ENCODE results near the gene CCDC8. TPM values are rescaled to one million over a fixed set of nuclear protein-coding genes. Genes with fewer than 3 reads are reported as not detected.
"Not testable (repeated sequence)": the region's sequence is repeated elsewhere in the genome, so short reads cannot be mapped to it uniquely, and the experiment has no call there.

The CCDC8 gene
- total RNA-seq, 1 experiment from 2014 or later, result 18.6 TPM

DNA sequence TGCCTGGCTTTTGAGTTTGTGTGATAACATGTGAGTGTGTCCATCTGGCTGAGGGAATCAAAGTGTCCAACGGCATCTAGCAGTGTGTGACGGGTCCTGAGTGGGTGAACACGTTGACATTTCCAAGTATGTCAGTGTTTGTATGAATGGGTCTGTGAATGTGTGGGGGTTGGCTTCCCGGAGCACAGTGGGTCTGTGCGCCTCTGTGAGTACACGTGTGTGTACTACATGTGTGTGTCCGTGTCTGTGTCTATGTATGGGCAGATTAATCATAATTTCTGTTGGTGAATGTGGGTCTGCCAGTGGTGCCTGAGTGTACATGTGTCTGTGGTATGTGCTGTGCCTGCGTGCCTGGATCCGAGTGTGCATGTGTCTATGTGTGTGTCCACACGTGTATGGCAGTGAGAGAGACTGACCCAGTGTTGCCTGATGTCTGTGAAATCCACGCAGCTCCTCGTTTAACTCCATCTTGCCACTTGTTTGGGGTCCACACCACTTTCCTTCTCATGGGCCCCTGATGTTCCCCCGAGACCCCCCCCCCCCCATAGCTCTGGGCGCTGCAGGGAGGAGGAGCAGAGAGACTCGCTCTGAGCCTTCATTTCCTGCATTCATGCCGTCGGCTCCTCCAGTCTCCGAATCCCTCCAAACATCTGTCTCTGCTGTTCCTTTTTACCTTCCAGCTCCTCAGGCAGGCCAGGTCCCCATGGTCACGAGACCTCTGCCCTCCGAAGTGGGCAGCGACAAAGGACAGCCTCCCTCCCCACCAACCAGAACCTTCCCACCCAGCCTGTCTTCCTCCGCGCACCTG lies 5.3 kb downstream of the CCDC8 start:
- H3K36me3 ChIP-seq, result 0 out of 2 replicates have a peak, but pooled peaks cover 4% of the 10 kb centered on the region
- no peak overlapping the region for H3K4me3 ChIP-seq
- H3K27ac ChIP-seq, result no peak overlapping the region
- peaks cover 21% of the 10 kb centered on the region for H3K4me1 ChIP-seq (replicated peaks)
- H3K27me3 ChIP-seq (replicated peaks), result no peaks in the 10 kb centered on the region
- DNase-seq (ENCODE audit: low read depth in 1 of 2, low spot score in 2 of 2), result no peak
- no peaks in the 10 kb centered on the region for H3K9me3 ChIP-seq (replicated peaks)

DNA sequence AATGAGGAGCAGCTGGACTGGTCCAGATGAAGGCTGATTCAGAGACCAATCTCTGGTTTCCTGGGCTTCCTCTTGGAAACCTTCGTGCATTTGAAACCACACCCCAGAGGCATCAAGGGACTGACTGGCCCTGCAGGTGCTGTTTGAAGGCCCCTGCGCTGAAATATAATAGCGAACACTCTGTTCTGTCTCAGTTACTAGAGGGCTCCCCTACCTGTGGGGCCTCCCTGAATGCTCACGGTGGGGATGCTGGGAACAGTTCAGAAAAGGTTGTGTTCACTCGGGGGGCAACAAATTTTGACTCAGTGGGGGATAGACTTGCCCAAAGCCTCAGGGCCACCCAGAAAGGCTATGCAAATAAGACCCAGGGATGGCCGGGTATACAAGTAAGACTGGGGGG lies 6.4 kb downstream of the CCDC8 start:
- Histone ChIP-seq H3K36me3 (0 out of 2 replicates have a peak, but pooled peaks cover 4% of the 10 kb centered on the region), H3K4me1 (replicated peaks) (peaks cover 11% of the 10 kb centered on the region), H3K27me3 (replicated peaks) (no peaks in the 10 kb centered on the region), H3K4me3 (no peak overlapping the region), H3K9me3 (replicated peaks) (no peaks in the 10 kb centered on the region), H3K27ac (no peak overlapping the region)
- no peak for DNase-seq (ENCODE audit: low read depth in 1 of 2, low spot score in 2 of 2)

DNA sequence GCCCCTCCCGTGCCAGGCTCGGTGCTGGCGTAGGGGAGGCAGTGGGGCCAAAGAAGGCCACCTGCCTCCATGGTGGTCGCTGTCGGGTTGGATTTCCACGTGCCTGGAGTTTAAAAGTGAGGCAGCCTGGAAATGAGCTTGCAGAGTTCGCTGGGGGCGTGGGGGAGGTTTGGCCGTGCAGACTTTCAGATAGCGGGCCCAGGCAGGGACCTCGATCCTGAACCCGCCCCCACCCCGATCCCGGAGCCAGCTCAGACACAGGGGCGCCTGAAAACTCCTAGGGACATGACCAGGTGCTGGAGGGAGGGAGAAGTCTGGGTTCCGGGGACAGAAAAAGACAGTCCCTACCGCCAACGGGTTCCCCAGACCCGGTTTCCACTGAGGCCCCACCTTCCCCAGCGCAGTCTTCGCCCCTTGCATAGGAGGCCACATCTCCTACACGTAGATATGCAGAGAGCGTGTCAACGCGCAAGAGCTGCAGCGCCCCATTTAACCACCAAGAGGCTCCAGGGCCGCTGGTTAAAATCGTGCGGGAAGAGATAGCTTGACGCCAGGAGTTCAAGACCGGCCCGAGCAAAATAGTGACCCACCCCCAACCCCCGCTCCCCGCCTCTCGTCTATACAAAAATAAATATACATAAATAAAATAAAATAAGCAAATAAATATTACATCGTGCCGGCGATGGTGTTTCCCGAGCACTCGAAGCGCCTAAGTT lies 8.5 kb downstream of the CCDC8 start:
- H3K27ac ChIP-seq, result no peak overlapping the region
- no peaks in the 10 kb centered on the region for H3K9me3 ChIP-seq (replicated peaks)
- no peaks in the 10 kb centered on the region for H3K36me3 ChIP-seq
- H3K4me3 ChIP-seq, result no peak overlapping the region
- DNase-seq (ENCODE audit: low read depth in 1 of 2, low spot score in 2 of 2), result no peak
- no peaks in the 10 kb centered on the region for H3K27me3 ChIP-seq (replicated peaks)
- peaks cover 15% of the 10 kb centered on the region for H3K4me1 ChIP-seq (replicated peaks)

DNA sequence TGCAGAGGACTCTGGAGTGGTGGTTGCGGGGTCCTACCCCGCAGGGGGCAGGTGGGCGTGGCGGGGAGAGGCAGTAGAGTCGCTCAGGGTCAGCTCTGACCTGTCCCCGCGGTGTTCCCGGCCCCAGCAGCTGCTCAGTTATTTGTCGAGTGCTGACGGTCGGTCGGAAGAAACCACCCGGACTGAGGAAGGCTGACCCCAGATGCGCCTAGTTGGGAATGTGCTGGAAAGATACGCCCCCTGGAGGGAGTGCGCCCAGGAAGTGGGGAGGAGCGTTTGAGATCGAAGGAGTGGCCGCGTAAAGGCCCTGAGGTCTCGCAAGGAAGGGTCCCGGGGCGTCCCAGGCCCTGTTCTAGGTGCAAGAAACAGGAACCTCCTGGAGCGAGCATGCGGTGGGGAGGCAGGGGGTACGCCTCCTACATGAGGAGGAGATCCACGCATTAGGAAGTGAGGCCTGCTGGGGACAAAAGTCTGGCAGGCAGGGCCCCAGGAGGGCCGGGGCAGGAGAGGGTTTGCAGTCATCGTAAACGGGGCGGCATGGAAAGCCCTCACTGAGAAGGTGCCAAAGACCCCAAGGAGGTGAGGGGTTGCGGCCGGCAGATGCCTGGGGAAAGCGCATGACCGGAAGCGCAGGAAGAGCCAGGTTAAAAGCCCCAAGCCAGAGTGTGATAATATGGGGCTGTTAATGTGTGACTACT lies 9.2 kb downstream of the CCDC8 start:
- H3K36me3 ChIP-seq, result no peaks in the 10 kb centered on the region
- no peaks in the 10 kb centered on the region for H3K27me3 ChIP-seq (replicated peaks)
- H3K27ac ChIP-seq, result no peak overlapping the region
- DNase-seq (ENCODE audit: low read depth in 1 of 2, low spot score in 2 of 2), result no peak
- no peaks in the 10 kb centered on the region for H3K9me3 ChIP-seq (replicated peaks)
- H3K4me3 ChIP-seq, result no peak overlapping the region
- H3K4me1 ChIP-seq (replicated peaks), result peaks cover 15% of the 10 kb centered on the region

DNA sequence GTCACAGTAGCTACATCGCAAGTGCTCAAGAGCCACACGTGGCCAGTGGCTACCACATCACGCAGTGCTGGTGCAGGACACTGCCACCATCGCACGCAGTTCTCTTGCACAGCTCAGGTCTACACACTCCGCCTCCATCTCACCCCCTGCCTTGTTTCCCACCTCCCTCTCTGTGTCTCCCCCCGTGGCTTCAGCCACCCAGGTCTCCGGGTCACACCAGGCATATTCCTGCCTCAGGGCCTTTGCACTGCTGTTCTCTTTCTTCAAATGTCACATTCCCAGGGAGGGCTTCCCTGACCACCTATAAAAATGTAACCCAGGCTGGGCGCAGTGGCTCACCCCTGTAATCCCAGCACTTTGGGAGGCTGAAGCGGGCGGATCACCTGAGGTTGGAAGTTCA lies 10.6 kb downstream of the CCDC8 start:
- no peak for DNase-seq (ENCODE audit: low read depth in 1 of 2, low spot score in 2 of 2)

DNA sequence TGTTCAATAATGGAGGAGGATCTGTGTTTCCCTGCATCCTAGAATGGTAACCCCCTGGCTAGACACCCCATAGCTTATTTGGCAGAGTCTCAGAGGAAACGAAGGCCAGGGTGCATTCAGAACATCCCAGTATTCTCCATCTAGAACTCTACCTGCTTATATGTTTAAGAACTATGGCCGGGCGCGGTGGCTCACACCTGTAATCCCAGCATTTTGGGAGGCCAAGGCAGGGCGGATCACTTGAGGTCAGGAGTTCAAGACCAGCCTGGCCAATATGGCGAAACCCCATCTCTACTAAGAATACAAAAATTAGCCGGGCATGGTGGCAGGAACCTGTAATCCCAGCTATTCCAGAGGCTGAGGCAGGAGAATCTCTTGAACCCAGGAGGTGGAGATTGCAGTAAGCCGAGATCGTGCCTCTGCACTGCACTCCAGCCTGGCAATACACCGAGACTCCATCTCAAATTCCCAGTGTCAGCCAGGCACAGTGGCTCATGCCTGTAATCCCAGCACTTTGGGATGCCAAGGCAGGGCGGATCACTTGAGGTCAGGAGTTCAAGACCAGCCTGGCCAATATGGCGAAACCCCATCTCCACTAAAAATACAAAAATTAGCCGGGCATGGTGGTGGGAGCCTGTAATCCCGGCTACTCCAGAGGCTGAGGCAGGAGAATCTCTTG lies 15.4 kb downstream of the CCDC8 start:
- H3K27me3 ChIP-seq (replicated peaks); H3K4me3 ChIP-seq; H3K27ac ChIP-seq; DNase-seq (ENCODE audit: low read depth in 1 of 2, low spot score in 2 of 2); H3K9me3 ChIP-seq (replicated peaks): not testable (repeated sequence)
- H3K36me3 ChIP-seq, result peaks cover 17% of the 10 kb centered on the region
- H3K4me1 ChIP-seq (replicated peaks), result peaks cover 32% of the 10 kb centered on the region

More for the DNA sequence above, 10.6 kb downstream of the CCDC8 start:
- Histone ChIP-seq H3K4me3 (no peak overlapping the region), H3K9me3 (replicated peaks) (no peaks in the 10 kb centered on the region), H3K27me3 (replicated peaks) (peaks cover 4% of the 10 kb centered on the region; the same call in 1 of the 2 replicates), H3K36me3 (no peaks in the 10 kb centered on the region), H3K27ac (no peak overlapping the region), H3K4me1 (replicated peaks) (peaks cover 15% of the 10 kb centered on the region)

DNA sequence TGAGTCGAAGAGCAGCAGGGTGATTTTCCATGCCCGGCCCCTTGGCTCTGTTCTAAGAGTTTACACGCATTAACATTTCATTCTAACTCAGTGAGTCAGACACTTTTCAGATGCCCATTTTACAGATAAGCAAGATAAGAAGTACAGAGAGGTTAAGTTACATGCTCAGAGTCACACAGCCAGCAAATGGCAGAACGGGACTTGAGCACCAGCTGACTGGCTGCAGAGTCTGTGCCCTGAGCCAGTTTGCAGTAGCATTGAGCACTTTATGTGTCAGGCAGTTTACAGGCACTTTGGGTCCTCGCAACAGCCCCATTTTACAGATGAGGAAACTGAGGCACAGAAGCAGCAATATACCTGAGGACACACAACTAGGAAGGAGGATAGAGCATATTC lies 19.0 kb downstream of the CCDC8 start:
- H3K27me3 ChIP-seq (replicated peaks), result peaks cover 4% of the 10 kb centered on the region; the same call in 1 of the 2 replicates
- H3K9me3 ChIP-seq (replicated peaks), result peaks cover 6% of the 10 kb centered on the region; the same call in 1 of the 2 replicates
- no peak for DNase-seq (ENCODE audit: low read depth in 1 of 2, low spot score in 2 of 2)
- 0 out of 2 replicates have a peak overlapping the region, but pooled peaks have one; percentile 30 for H3K27ac ChIP-seq
- peaks cover 62% of the 10 kb centered on the region for H3K4me1 ChIP-seq (replicated peaks)
- H3K36me3 ChIP-seq, result peaks cover 38% of the 10 kb centered on the region
- no peak overlapping the region for H3K4me3 ChIP-seq

DNA sequence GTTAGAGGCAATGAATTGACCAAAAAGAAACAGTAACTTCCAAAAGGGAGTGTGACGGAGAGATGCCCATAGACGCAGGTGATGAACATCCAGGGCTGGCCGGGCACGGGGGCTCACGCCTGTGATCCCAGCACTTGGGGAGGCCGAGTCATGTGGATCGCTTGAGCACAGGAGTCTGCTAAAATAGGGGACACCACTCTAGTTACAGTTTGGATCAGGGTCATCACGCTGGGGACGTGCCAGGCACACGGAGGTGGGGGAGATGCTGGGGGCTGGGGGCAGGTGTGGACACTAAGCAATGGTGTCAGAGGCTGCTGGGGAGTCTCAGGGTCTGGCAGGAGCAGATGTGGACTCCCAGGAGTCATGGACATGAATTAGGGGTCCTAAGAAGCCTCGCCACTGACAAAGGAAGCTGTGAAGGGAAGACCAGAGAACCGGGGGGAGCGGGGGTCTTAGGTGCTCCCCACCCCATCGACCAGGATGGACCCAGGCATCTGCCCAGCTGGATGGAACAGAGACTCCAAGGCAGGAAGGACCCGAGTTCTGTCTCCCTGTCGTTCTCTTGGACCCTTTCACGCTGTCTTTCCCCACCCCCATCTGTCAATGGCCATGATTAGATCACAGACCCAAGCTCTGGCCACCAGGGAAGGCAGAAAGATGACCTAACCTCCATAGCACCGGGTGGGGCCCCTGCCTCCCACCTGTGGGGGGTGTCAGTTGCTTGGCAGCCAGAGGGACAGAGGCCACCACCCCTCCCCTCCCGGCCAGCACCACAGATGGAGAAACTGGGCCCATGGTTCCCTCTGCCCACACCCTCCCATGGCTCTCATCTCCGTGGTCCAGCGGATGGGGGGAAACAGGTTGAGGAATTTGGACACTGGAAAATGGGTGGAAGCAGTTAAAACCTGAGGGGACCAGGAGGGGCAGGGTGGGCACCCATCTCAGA lies 19.6 kb downstream of the CCDC8 start:
- no peak overlapping the region for H3K4me3 ChIP-seq
- DNase-seq (ENCODE audit: low read depth in 1 of 2, low spot score in 2 of 2), result no peak
- peaks cover 2% of the 10 kb centered on the region; the same call in 1 of the 2 replicates for H3K27me3 ChIP-seq (replicated peaks)
- peaks cover 45% of the 10 kb centered on the region for H3K36me3 ChIP-seq
- peaks cover 6% of the 10 kb centered on the region; the same call in 1 of the 2 replicates for H3K9me3 ChIP-seq (replicated peaks)
- H3K27ac ChIP-seq, result peak overlapping the region; percentile 82
- peaks cover 62% of the 10 kb centered on the region for H3K4me1 ChIP-seq (replicated peaks)

DNA sequence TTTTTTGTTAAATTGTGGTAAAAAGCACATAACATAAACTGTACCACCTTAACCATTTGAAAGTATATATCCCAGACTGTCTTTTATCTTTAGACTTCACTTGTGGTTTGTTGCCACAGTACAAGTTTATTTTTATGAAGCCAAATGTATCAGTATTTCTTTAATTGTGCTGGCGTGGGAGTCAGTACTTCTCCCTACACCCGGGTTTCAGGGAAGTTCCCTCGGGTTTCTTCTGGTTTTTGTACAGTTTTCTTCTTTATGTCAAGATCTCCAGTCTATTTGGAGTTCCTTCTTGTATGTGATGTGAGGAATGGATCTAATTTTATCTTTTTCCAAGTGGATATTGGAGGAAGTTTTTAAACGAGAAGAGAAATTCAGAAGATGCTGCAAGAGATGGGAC lies 20.5 kb downstream of the CCDC8 start:
- Histone ChIP-seq H3K27me3 (replicated peaks) (no peaks in the 10 kb centered on the region), H3K4me1 (replicated peaks) (peaks cover 62% of the 10 kb centered on the region), H3K9me3 (replicated peaks) (peaks cover 6% of the 10 kb centered on the region; the same call in 1 of the 2 replicates), H3K27ac (peak overlapping the region; percentile 82), H3K36me3 (peaks cover 54% of the 10 kb centered on the region), H3K4me3 (no peak overlapping the region; the same call in 1 of the 2 replicates)
- no peak for DNase-seq (ENCODE audit: low read depth in 1 of 2, low spot score in 2 of 2)

DNA sequence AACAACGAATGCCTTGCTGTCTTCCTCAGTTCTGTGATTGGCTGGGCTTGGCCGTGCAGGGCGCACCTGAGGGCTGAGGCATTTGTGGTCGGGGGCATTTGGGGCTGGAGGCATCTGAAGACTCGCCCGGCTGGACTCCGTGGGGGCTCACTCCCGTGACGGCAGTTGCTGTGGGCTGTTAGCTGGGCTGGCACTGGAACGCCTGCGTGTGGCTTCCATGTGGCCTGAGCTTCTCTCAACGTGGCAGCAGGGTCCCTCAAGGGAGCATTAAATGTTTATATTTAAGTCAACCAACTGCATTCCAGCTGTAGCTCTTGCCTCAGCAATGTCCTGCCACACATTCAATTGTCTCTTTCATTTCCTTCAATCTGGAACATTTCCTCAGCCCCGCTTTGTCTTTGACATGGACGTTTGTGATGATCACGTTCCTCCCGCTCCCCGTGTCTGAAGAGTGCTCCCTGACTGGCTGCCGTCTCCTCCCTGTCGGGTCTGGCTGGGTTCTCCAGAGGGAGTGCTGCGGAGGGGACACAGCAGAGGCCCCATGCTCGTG lies 21.0 kb downstream of the CCDC8 start:
- H3K27ac ChIP-seq, result peak overlapping the region; percentile 82
- H3K27me3 ChIP-seq (replicated peaks), result no peaks in the 10 kb centered on the region
- peaks cover 62% of the 10 kb centered on the region for H3K4me1 ChIP-seq (replicated peaks)
- DNase-seq (ENCODE audit: low read depth in 1 of 2, low spot score in 2 of 2), result peak; percentile 75 to 88
- H3K36me3 ChIP-seq, result peaks cover 59% of the 10 kb centered on the region
- peaks cover 6% of the 10 kb centered on the region; the same call in 1 of the 2 replicates for H3K9me3 ChIP-seq (replicated peaks)
- H3K4me3 ChIP-seq, result peak overlapping the region; percentile 25

DNA sequence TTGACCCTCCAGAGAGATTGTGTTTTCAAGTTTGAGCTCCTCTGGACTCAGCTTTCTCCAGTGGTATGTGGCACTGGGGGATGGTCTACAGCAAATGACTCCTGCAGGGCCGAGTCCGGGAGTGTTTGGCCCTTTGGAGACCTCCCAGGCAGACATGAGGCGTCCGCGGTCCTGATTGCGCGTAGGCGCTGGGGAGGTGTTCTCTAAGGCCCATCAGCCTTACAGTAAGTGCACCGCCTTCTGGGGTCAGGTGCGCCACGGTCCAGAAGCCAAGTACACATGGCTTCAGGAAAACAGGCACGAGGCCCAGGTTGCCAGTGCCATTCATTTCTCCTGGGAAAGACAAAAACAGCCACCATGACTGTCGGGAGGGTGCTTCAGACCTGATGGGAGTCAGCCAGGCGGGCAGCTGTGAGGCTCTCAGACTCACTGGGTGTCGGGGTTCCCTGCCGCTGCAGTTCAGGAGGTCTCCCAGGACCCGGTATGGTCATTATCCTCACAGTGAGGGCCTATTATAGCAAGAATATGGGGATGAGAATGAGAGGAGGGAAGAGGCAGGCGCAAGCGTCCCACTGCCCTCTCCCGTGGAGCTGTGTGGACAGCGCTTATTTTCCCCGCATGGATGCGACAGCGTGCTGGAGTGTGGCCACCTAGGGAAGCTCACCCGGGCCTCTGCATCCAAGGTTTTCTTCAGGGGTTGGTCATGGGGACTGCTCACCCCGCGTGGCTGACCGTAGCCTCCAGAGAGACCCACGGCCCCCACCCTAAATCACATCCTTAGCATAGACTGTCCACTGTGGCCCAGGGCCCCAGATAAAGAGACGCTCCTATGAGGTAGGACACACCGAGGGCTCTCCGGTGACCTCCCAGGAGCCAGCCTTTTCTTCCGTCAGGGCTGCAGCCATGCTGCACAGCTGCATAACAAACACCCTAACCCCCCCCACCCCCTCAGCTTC lies 21.8 kb downstream of the CCDC8 start:
- Histone ChIP-seq H3K27ac (peak overlapping the region; percentile 82), H3K9me3 (replicated peaks) (peaks cover 6% of the 10 kb centered on the region; the same call in 1 of the 2 replicates), H3K4me1 (replicated peaks) (peaks cover 62% of the 10 kb centered on the region), H3K36me3 (peaks cover 67% of the 10 kb centered on the region), H3K27me3 (replicated peaks) (no peaks in the 10 kb centered on the region), H3K4me3 (peak overlapping the region; percentile 25)
- DNase-seq (ENCODE audit: low read depth in 1 of 2, low spot score in 2 of 2), result peak in 1 of 2 experiments; percentile 87

Measured in SJSA1 (cell line).